Endothelial cell (in vitro differentiated cells): Measurements from ENCODE around the gene NUCB1. TPM values are rescaled to one million over a fixed set of nuclear protein-coding genes. Genes with fewer than 3 reads are reported as not detected.

ENCODE experiments used
- DNase-seq: peaks from one replicate; pipeline ENCODE4 v3.0.0; 2021; ENCODE audit warnings: low spot score
- H3K27ac Mint-ChIP-seq: one replicate; pipeline ENCODE4 v1.8.0; 2021; ENCODE audit warnings: mixed read lengths, inconsistent platforms; ENCODE audit not compliant: unreplicated experiment
- H3K27me3 Mint-ChIP-seq: one replicate; pipeline ENCODE4 v1.8.0; 2021; ENCODE audit warnings: mild to moderate bottlenecking, moderate library complexity, mixed read lengths, inconsistent platforms; ENCODE audit not compliant: unreplicated experiment
- H3K36me3 Mint-ChIP-seq: one replicate; pipeline ENCODE4 v1.8.0; 2021; ENCODE audit warnings: mild to moderate bottlenecking, low read depth, mixed read lengths, inconsistent platforms; ENCODE audit not compliant: unreplicated experiment
- H3K4me1 Mint-ChIP-seq: one replicate; pipeline ENCODE4 v1.8.0; 2021; ENCODE audit warnings: mild to moderate bottlenecking, mixed read lengths, inconsistent platforms; ENCODE audit not compliant: unreplicated experiment
- H3K4me3 Mint-ChIP-seq: one replicate; pipeline ENCODE4 v1.8.0; 2021; ENCODE audit warnings: mild to moderate bottlenecking, mixed read lengths, inconsistent platforms; ENCODE audit not compliant: unreplicated experiment
- H3K9me3 Mint-ChIP-seq: one replicate; pipeline ENCODE4 v1.8.0; 2021; ENCODE audit warnings: mixed read lengths, inconsistent platforms; ENCODE audit not compliant: unreplicated experiment
- total RNA-seq: library from RNA; stranded (reverse); fragmentation: NEBNext Ultra II Directional; extraction: Animal tissue kit (Norgen Biotek cat#: 25700); gene quantifications from one replicate; pipeline ENCODE4 v1.2.1, GENCODE V29; 2021; ENCODE audit not compliant: unreplicated experiment
- TF ChIP-seq, protein P1 (sequence below): fragments of 200-600 bp; sonication (generic); IDR thresholded peaks from one replicate; pipeline ENCODE4 v1.5.0; 2021; ENCODE audit warnings: antibody characterized with exemption; ENCODE audit not compliant: unreplicated experiment

Gene NUCB1
- total RNA-seq, 1 donor from 2014 or later, result 244 TPM

DNA sequence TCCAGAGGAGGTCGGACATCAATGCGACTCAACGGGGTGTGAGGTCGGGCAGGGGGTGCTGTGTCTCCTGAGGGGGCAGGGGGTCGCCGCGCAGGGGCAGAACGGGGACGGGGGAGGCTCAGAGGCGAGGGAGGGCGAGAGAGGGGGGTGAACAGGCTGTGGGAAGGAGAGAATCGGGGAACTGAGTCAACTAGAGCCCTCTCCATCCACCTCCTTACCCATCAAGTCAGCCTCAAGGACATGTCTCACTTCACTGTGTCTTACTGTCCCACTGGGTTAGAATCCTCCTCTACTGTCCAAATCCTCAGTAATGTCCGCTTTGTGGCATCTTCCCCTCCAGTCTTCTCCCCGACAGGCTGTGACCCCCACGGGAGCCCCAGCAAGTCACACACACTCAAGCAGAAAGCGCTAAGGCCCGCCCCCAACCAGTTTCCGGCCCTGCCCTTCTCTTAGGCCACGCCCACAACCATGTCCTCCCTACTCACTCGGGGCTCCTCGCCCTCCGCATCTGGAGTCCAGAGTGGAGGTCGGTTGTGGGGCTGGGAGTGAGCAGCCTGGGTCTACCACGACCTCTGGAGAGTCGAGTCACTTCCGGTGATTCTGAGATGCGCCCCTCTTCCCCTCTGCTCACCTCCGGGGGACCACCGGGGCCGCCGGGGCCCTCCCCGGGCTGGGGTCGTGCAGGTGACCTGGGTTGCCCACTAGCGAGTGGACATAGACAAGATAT lies 41.0 kb upstream of the NUCB1 start:
- H3K27ac Mint-ChIP-seq, result no peak overlapping the region
- H3K27me3 Mint-ChIP-seq, result no peaks in the 10 kb centered on the region
- H3K36me3 Mint-ChIP-seq, result no peaks in the 10 kb centered on the region
- TF ChIP-seq, protein P1, sequence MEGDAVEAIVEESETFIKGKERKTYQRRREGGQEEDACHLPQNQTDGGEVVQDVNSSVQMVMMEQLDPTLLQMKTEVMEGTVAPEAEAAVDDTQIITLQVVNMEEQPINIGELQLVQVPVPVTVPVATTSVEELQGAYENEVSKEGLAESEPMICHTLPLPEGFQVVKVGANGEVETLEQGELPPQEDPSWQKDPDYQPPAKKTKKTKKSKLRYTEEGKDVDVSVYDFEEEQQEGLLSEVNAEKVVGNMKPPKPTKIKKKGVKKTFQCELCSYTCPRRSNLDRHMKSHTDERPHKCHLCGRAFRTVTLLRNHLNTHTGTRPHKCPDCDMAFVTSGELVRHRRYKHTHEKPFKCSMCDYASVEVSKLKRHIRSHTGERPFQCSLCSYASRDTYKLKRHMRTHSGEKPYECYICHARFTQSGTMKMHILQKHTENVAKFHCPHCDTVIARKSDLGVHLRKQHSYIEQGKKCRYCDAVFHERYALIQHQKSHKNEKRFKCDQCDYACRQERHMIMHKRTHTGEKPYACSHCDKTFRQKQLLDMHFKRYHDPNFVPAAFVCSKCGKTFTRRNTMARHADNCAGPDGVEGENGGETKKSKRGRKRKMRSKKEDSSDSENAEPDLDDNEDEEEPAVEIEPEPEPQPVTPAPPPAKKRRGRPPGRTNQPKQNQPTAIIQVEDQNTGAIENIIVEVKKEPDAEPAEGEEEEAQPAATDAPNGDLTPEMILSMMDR, result no peak
- H3K4me1 Mint-ChIP-seq, result no peaks in the 10 kb centered on the region
- H3K9me3 Mint-ChIP-seq, result no peaks in the 10 kb centered on the region
- H3K4me3 Mint-ChIP-seq, result no peak overlapping the region
- no peak for DNase-seq

DNA sequence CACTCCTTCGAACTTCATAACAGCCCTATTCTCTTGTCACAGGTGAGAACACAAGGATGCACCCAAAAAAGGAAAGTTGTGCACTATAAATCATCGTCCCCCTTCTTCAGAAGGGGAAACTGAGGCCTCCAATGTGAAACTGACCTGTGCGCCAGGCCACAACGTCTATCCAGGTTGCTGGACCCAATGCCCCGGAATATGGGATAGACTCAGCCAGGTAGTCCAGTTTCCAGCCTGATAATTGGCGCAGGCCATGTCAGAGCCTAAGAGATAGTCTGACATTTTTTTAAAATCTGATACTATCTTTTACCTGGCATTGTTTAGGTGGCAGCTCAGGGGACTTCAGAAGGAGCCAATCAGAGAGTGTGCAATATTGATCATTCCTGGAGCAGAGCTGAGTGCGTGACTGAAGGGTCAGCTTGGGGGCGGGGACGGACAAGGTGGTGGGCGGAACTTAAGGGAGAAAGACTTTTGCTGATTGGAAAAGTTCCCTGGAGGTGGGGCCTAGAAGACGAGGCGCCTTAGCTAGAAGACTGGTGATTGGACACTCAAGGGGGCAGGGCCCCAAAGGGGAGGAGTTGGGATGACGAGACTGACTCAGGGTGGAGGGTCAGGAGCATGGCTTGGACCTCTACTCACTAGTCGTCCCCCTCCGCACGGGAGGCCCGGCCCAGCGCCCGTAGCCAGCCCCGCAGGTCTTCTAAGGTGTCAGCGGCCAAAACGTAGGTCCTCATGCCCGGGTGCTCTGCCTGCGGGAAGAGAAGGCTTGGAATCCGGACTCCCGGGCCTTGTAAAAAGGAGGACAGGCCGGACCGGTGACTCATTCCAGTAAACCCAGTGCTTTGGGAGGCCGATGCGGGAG lies 40.2 kb upstream of the NUCB1 start:
- H3K27ac Mint-ChIP-seq, result no peak overlapping the region

DNA sequence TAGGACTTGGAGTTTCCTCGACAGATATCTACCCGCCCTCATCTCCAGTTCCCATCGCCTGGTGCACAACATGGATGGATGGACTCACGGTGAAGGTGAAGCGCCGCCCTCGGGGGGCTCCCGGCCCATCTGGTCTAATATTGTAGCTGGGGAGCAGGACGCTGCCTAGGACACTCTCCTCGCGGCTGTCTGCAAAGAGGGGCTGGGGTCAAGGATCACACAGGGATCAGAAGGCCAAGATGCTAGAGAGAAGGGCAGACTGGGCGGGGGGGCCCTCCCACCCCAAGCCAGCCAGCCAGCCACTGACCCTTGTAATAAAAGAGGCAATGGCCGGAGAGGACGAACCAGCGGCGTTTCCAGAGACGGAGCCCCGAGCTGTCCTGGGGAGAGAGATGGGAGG lies 38.8 kb upstream of the NUCB1 start:
- no peak for DNase-seq
- Mint-ChIP-seq H3K4me1 (no peaks in the 10 kb centered on the region), H3K4me3 (peak overlapping the region; percentile 8), H3K9me3 (no peaks in the 10 kb centered on the region), H3K27ac (no peak overlapping the region), H3K27me3 (peaks cover 2% of the 10 kb centered on the region), H3K36me3 (no peaks in the 10 kb centered on the region)
- TF ChIP-seq, protein P1, result no peak

More for the DNA sequence above, 40.2 kb upstream of the NUCB1 start:
- H3K9me3 Mint-ChIP-seq, result no peaks in the 10 kb centered on the region
- H3K4me3 Mint-ChIP-seq, result peak overlapping the region; percentile 11
- H3K36me3 Mint-ChIP-seq, result no peaks in the 10 kb centered on the region
- H3K27me3 Mint-ChIP-seq, result peaks cover 2% of the 10 kb centered on the region
- TF ChIP-seq, protein P1, result no peak
- no peak for DNase-seq
- no peaks in the 10 kb centered on the region for H3K4me1 Mint-ChIP-seq

DNA sequence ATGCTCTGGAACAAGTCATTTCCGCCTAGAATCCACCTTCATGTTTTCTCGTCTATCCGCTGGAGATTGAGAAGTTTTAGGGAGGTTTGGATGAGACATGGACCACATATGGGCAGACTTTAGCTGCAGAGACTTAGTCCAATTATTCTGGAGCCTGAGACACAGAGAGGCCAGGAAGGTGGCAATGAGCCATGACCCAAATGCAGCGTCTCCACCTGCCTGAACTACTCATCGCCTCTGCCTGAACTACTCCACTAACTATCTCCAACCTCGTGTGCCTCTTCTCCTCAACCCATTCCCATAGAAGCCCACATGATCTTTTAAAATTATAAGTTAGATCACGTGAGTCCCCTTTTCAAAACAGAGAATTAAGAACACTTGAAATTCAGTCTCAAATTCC lies 37.3 kb upstream of the NUCB1 start:
- Mint-ChIP-seq H3K27me3 (peaks cover 5% of the 10 kb centered on the region), H3K36me3 (peaks cover 3% of the 10 kb centered on the region), H3K27ac (no peak overlapping the region), H3K4me3 (no peak overlapping the region), H3K9me3 (no peaks in the 10 kb centered on the region), H3K4me1 (peaks cover 6% of the 10 kb centered on the region)
- DNase-seq, result no peak
- TF ChIP-seq, protein P1, result no peak

DNA sequence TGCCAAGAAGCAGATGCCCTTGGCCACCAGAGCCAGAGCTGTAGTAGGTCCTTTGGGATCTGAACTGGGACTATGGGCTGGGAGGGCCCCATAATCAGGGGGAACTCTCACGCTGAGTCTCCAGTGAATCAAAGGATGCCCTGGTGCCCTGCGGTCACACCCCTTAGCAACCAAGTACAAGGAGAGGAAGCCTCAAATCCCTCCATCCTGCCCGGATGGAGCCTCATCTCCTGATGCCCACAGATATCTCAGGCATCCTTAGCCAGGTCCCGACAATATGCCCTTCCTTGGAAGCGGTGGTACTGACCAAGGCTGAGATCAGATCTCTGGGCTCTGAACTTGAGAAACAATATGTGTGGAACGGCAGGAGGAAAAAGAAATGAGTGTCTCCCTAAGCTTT lies 33.4 kb upstream of the NUCB1 start:
- peak; percentile 11 for DNase-seq
- H3K27ac Mint-ChIP-seq, result peak overlapping the region; percentile 44
- peak overlapping the region; percentile 6 for H3K4me3 Mint-ChIP-seq

More for the DNA sequence above, 33.4 kb upstream of the NUCB1 start:
- H3K36me3 Mint-ChIP-seq, result peaks cover 8% of the 10 kb centered on the region
- peaks cover 8% of the 10 kb centered on the region for H3K27me3 Mint-ChIP-seq
- peaks cover 18% of the 10 kb centered on the region for H3K4me1 Mint-ChIP-seq
- no peaks in the 10 kb centered on the region for H3K9me3 Mint-ChIP-seq
- TF ChIP-seq, protein P1, result no peak
